Measurements from ENCODE around the gene MAOB.
"Not testable (repeated sequence)": the region's sequence is repeated elsewhere in the genome, so short reads cannot be mapped to it uniquely, and the experiment has no call there.

MAOB gene

DNA sequence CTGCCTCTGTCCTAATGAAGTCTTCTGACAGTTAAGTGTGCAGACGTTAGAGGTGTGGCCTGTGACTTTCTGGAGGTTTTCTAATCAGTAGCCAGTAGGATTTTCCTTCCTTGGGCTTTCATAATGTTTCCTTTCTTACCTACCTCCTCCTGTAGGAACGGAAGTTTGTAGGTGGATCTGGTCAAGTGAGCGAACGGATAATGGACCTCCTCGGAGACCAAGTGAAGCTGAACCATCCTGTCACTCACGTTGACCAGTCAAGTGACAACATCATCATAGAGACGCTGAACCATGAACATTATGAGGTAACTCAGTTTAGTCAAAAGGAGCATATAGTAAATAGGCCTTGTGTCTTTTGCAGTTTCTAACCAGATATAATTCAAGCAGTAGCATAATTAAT lies 151.2 kb downstream of the MAOB start:
- Histone ChIP-seq H3K36me3 (ENCODE audit: insufficient read depth, low read length) (no peaks in the 10 kb centered on the region), H3K27me3 (ENCODE audit: insufficient read depth, low read length) (no peaks in the 10 kb centered on the region)
- TF ChIP-seq EZH2 (IDR thresholded peaks at IDR 0.05; ENCODE audit: borderline replicate concordance, low read length): no peak
- TF ChIP-seq, protein P1, sequence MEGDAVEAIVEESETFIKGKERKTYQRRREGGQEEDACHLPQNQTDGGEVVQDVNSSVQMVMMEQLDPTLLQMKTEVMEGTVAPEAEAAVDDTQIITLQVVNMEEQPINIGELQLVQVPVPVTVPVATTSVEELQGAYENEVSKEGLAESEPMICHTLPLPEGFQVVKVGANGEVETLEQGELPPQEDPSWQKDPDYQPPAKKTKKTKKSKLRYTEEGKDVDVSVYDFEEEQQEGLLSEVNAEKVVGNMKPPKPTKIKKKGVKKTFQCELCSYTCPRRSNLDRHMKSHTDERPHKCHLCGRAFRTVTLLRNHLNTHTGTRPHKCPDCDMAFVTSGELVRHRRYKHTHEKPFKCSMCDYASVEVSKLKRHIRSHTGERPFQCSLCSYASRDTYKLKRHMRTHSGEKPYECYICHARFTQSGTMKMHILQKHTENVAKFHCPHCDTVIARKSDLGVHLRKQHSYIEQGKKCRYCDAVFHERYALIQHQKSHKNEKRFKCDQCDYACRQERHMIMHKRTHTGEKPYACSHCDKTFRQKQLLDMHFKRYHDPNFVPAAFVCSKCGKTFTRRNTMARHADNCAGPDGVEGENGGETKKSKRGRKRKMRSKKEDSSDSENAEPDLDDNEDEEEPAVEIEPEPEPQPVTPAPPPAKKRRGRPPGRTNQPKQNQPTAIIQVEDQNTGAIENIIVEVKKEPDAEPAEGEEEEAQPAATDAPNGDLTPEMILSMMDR (IDR thresholded peaks at IDR 0.05; ENCODE audit: low read length): no peak

DNA sequence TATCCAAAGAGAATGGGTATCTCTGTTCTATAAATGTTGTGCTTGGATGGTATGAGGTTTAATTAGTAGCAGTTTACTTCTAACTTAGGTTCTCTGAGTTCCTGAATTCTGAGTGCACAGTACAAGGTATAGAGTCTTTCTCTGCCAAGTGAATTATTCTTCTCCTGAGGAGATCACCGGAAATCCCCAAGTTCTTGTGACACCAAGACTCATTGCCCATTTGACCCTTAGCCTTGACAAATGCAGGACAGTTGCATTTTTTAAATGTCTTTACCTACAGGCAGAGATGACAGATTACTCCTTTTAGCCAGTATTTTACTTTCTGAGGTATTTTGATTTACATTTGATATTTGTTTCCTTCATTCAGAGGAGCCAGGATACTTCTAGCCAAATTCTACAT lies 153.3 kb downstream of the MAOB start:
- Histone ChIP-seq H3K27ac (ENCODE audit: low read depth, low read length, poor library complexity, severe bottlenecking) (no peak overlapping the region), H3K4me2 (ENCODE audit: low read length) (no peak overlapping the region), H3K9ac (ENCODE audit: low read length) (no peak overlapping the region), H2AFZ (ENCODE audit: low read length) (no peak overlapping the region), H4K20me1 (ENCODE audit: insufficient read depth, low read length) (no peaks in the 10 kb centered on the region), H3K4me1 (ENCODE audit: insufficient read depth, low read length, severe bottlenecking) (no peaks in the 10 kb centered on the region), H3K36me3 (ENCODE audit: insufficient read depth, low read length) (no peaks in the 10 kb centered on the region), H3K9me3 (ENCODE audit: low read length) (no peaks in the 10 kb centered on the region), H3F3A (ENCODE audit: insufficient read depth, low read length) (no peaks in the 10 kb centered on the region), H3K79me2 (ENCODE audit: insufficient read depth, low read length) (no peaks in the 10 kb centered on the region), H3K4me3 (ENCODE audit: low read depth, low read length, poor library complexity, severe bottlenecking) (no peak overlapping the region), H3K27me3 (ENCODE audit: insufficient read depth, low read length) (no peaks in the 10 kb centered on the region), H3K9me2 (ENCODE audit: low read depth, low read length) (no peaks in the 10 kb centered on the region)
- TF ChIP-seq EZH2 (IDR thresholded peaks at IDR 0.05; ENCODE audit: borderline replicate concordance, low read length): no peak
- TF ChIP-seq, protein P1 (IDR thresholded peaks at IDR 0.05; ENCODE audit: low read length): no peak

More for the DNA sequence above, 151.2 kb downstream of the MAOB start:
- Histone ChIP-seq H4K20me1 (ENCODE audit: insufficient read depth, low read length) (no peaks in the 10 kb centered on the region), H3K4me2 (ENCODE audit: low read length) (no peak overlapping the region), H2AFZ (ENCODE audit: low read length) (no peak overlapping the region), H3K4me1 (ENCODE audit: insufficient read depth, low read length, severe bottlenecking) (no peaks in the 10 kb centered on the region), H3K27ac (ENCODE audit: low read depth, low read length, poor library complexity, severe bottlenecking) (no peak overlapping the region), H3K9ac (ENCODE audit: low read length) (no peak overlapping the region), H3F3A (ENCODE audit: insufficient read depth, low read length) (no peaks in the 10 kb centered on the region), H3K79me2 (ENCODE audit: insufficient read depth, low read length) (no peaks in the 10 kb centered on the region), H3K9me3 (ENCODE audit: low read length) (no peaks in the 10 kb centered on the region), H3K4me3 (ENCODE audit: low read depth, low read length, poor library complexity, severe bottlenecking) (no peak overlapping the region), H3K9me2 (ENCODE audit: low read depth, low read length) (no peaks in the 10 kb centered on the region)

DNA sequence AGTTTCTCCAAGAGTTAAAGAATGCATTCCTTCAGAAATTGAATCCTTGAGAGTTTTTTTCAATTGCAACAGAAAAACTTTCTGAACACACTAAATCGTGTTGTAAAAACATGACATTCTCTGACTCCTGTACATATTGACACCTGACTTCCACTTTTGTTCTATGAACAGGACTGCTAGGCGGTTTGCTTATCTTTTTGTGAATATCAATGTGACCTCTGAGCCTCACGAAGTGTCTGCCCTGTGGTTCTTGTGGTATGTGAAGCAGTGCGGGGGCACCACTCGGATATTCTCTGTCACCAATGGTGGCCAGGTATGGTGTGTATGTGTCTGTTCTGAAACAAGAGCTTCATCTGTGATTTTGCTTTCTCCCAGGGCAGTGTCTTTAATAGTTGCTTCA lies 154.2 kb downstream of the MAOB start:
- no peaks in the 10 kb centered on the region for H3K27me3 ChIP-seq (ENCODE audit: insufficient read depth, low read length)
- no peak overlapping the region for H3K27ac ChIP-seq (ENCODE audit: low read depth, low read length, poor library complexity, severe bottlenecking)
- no peak overlapping the region for H2AFZ ChIP-seq (ENCODE audit: low read length)
- H3K4me1 ChIP-seq (ENCODE audit: insufficient read depth, low read length, severe bottlenecking): no peaks in the 10 kb centered on the region
- no peak overlapping the region for H3K4me2 ChIP-seq (ENCODE audit: low read length)
- H4K20me1 ChIP-seq (ENCODE audit: insufficient read depth, low read length): no peaks in the 10 kb centered on the region
- H3K4me3 ChIP-seq (ENCODE audit: low read depth, low read length, poor library complexity, severe bottlenecking): no peak overlapping the region
- H3K9me2 ChIP-seq (ENCODE audit: low read depth, low read length): no peaks in the 10 kb centered on the region
- H3K36me3 ChIP-seq (ENCODE audit: insufficient read depth, low read length): no peaks in the 10 kb centered on the region
- H3K9ac ChIP-seq (ENCODE audit: low read length): no peak overlapping the region
- H3K79me2 ChIP-seq (ENCODE audit: insufficient read depth, low read length): no peaks in the 10 kb centered on the region
- no peak for TF ChIP-seq EZH2 (IDR thresholded peaks at IDR 0.05; ENCODE audit: borderline replicate concordance, low read length)
- TF ChIP-seq, protein P1 (IDR thresholded peaks at IDR 0.05; ENCODE audit: low read length): no peak
- no peaks in the 10 kb centered on the region for H3K9me3 ChIP-seq (ENCODE audit: low read length)
- no peaks in the 10 kb centered on the region for H3F3A ChIP-seq (ENCODE audit: insufficient read depth, low read length)

DNA sequence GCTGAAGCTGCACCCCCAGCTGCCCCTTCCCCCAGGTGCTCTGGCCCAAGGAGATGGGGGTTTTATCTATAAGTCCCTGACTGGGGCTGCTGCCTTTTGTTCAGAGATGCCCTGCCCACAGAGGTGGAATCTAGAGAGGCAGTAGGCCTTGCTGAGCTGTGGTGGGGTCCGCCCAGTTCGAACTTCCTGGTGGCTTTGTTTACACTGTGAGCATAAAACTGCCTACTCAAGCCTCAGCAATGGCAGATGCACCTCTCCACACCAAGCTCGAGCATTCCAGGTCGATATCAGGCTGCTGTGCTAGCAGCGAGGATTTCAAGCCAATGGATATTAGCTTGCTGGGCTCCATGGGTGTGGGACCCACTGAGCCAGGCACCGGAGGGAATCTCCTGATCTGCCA lies 155.0 kb downstream of the MAOB start:
- not testable (repeated sequence) for H4K20me1 ChIP-seq (ENCODE audit: insufficient read depth, low read length)

DNA sequence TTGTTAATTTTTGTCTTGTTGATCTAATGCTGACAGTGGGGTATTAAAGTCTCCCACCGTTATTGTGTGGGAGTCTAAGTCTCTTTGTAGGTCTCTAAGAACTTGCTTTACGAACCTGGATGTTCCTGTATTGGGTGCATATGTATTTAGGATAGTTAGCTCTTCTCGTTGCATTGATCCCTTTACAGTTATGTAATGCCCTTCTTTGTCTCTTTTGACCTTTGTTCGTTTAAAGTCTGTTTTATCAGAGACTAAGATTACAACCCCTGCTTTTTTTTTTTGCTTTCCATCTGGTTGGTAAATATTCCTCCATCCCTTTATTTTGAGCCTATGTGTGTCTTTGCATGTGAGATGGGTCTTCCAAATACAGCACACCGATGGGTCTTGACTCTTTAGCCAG lies 157.0 kb downstream of the MAOB start:
- H3K4me2 ChIP-seq (ENCODE audit: low read length); H3K79me2 ChIP-seq (ENCODE audit: insufficient read depth, low read length); H3K4me1 ChIP-seq (ENCODE audit: insufficient read depth, low read length, severe bottlenecking); H3K9ac ChIP-seq (ENCODE audit: low read length); H3K4me3 ChIP-seq (ENCODE audit: low read depth, low read length, poor library complexity, severe bottlenecking); H4K20me1 ChIP-seq (ENCODE audit: insufficient read depth, low read length); H3K36me3 ChIP-seq (ENCODE audit: insufficient read depth, low read length); H3K9me2 ChIP-seq (ENCODE audit: low read depth, low read length); H3K27me3 ChIP-seq (ENCODE audit: insufficient read depth, low read length); H3K9me3 ChIP-seq (ENCODE audit: low read length); H3K27ac ChIP-seq (ENCODE audit: low read depth, low read length, poor library complexity, severe bottlenecking); H2AFZ ChIP-seq (ENCODE audit: low read length); H3F3A ChIP-seq (ENCODE audit: insufficient read depth, low read length): not testable (repeated sequence)

More for the DNA sequence above, 155.0 kb downstream of the MAOB start:
- H3K4me2 ChIP-seq (ENCODE audit: low read length); H3K9me3 ChIP-seq (ENCODE audit: low read length); H3F3A ChIP-seq (ENCODE audit: insufficient read depth, low read length); H3K79me2 ChIP-seq (ENCODE audit: insufficient read depth, low read length); H3K36me3 ChIP-seq (ENCODE audit: insufficient read depth, low read length); H3K4me3 ChIP-seq (ENCODE audit: low read depth, low read length, poor library complexity, severe bottlenecking); H3K9me2 ChIP-seq (ENCODE audit: low read depth, low read length); H3K27ac ChIP-seq (ENCODE audit: low read depth, low read length, poor library complexity, severe bottlenecking); H3K9ac ChIP-seq (ENCODE audit: low read length); H3K27me3 ChIP-seq (ENCODE audit: insufficient read depth, low read length); H2AFZ ChIP-seq (ENCODE audit: low read length); H3K4me1 ChIP-seq (ENCODE audit: insufficient read depth, low read length, severe bottlenecking): not testable (repeated sequence)
